Naive thymus-derived CD8-positive, alpha-beta T cell (primary cell): Measurements from ENCODE around the gene TRPM1. TPM values are rescaled to one million over a fixed set of nuclear protein-coding genes. Genes with fewer than 3 reads are reported as not detected.

ENCODE experiments used
- ATAC-seq, 2 donors: fragments of 150-1000 bp; cut with Tn5 transposase in 1 of 2; sonication (Bioruptor Pico), chemical (Tn5 transposase) in 1 of 2; 1 replicate in 1 of 2; 2 replicates in 1 of 2; pipeline ENCODE4 v1.10.0; 2021; ENCODE audit warnings: mild to moderate bottlenecking in 2 of 2, moderate library complexity in 2 of 2
- POLR2A ChIA-PET: fragments of 350-600 bp; sonication (Branson Sonifier 250); formaldehyde crosslinking; loops from one replicate; lab custom pipeline; 2021; ENCODE audit warnings: antibody characterized with exemption; lab: Charles Lee
- DNase-seq, 10 donors: peaks; one replicate each; pipeline versions ENCODE4 v3.0.0 to v3.0.0-alpha.2; 2020 to 2022
- H3K27ac Mint-ChIP-seq, 10 donors: one replicate each; pipeline ENCODE4 v1.8.0; 2020 to 2022; ENCODE audit warnings: mild to moderate bottlenecking in 10 of 10, mixed read lengths in 10 of 10, moderate library complexity in 4 of 10, inconsistent platforms in 1 of 10
- H3K27me3 Mint-ChIP-seq, 5 donors: one replicate each; pipeline ENCODE4 v1.8.0; 2021 to 2022; ENCODE audit warnings: mixed read lengths in 5 of 5
- H3K36me3 Mint-ChIP-seq, 3 donors: one replicate each; pipeline ENCODE4 v1.8.0; 2020 to 2022; ENCODE audit warnings: mixed read lengths in 3 of 3, mild to moderate bottlenecking in 2 of 3, inconsistent platforms in 1 of 3
- H3K4me1 Mint-ChIP-seq, 4 donors: one replicate each; pipeline ENCODE4 v1.8.0; 2021 to 2022; ENCODE audit warnings: mixed read lengths in 4 of 4
- H3K4me3 Mint-ChIP-seq, 10 donors: one replicate each; pipeline ENCODE4 v1.8.0; 2020 to 2022; ENCODE audit warnings: mild to moderate bottlenecking in 10 of 10, mixed read lengths in 10 of 10, moderate library complexity in 6 of 10, inconsistent platforms in 1 of 10
- H3K9me3 Mint-ChIP-seq, 9 donors: one replicate each; pipeline ENCODE4 v1.8.0; 2020 to 2022; ENCODE audit warnings: mixed read lengths in 9 of 9, mild to moderate bottlenecking in 3 of 9, inconsistent platforms in 1 of 9, moderate library complexity in 1 of 9
- polyA plus RNA-seq, 3 donors: library from polyadenylated mRNA; unstranded; fragments of 300-500 nt; fragmentation: Illumina TruSeq; gene quantifications; one replicate each; pipeline ENCODE4 v1.2.3, GENCODE V29; 2021
- total RNA-seq, 8 experiments: library from RNA in 2 of 8; stranded (reverse) in 2 of 8; gene quantifications; one replicate each; pipeline ENCODE4 v1.2.3 and lab custom pipeline; 2021 to 2026

Gene TRPM1
- total and polyA plus RNA-seq, 5 experiments from 2014 or later = not detected

- H3K27ac Mint-ChIP-seq = peak overlapping the region in 1 of 10 donors; percentile 14
- peaks cover 0 to 6% (median 0%) of the 10 kb centered on the region in 5 donors for H3K27me3 Mint-ChIP-seq
- POLR2A ChIA-PET = interaction anchor here (0.7 kb wide), 1 partner anchor 61 kb away, joined by 3 read pairs; the partner anchor contains the start of gene MTMR10
- no peak for DNase-seq
- peaks cover 6 to 37% (median 8%) of the 10 kb centered on the region in 4 donors for H3K4me1 Mint-ChIP-seq
- no peaks in the 10 kb centered on the region for H3K36me3 Mint-ChIP-seq
- H3K4me3 Mint-ChIP-seq = peak overlapping the region in 1 of 10 donors; percentile 4
- no peak for ATAC-seq
- peaks cover 0 to 2% (median 0%) of the 10 kb centered on the region in 9 donors for H3K9me3 Mint-ChIP-seq
These were observed 49.9 kb downstream of the TRPM1 start for GRCh38 chr15:31051496-31052080.

DNA sequence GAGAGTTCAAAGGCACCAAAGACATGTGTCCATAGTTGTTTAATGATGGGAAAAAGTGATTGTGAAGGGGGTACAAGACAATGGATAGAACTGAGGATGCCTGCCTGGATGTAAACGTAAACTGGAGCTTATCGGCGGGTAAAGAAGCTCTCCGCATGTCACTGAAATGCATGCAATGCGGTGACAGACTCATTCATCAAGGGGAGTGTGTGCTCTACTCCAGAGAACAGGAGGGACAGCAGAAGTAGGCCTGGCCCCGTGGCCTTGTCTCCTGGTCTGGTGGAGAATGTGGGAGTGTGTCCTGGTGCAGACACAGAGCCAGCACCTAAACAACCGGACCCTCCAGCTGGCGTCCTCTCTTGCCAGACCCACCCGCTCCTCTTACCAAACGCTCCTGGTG is 50.6 kb downstream of the TRPM1 start:
- Mint-ChIP-seq H3K4me1 (peaks cover 6 to 39% (median 8%) of the 10 kb centered on the region in 4 donors), H3K27ac (no peak overlapping the region), H3K9me3 (no peaks in the 10 kb centered on the region), H3K27me3 (peaks cover 0 to 10% (median 0%) of the 10 kb centered on the region in 5 donors), H3K36me3 (no peaks in the 10 kb centered on the region), H3K4me3 (no peak overlapping the region)
- DNase-seq = no peak
- no peak for ATAC-seq
- POLR2A ChIA-PET = interaction anchor here (0.7 kb wide), 1 partner anchor 60 kb away, joined by 3 read pairs; the partner anchor contains the start of gene MTMR10

DNA sequence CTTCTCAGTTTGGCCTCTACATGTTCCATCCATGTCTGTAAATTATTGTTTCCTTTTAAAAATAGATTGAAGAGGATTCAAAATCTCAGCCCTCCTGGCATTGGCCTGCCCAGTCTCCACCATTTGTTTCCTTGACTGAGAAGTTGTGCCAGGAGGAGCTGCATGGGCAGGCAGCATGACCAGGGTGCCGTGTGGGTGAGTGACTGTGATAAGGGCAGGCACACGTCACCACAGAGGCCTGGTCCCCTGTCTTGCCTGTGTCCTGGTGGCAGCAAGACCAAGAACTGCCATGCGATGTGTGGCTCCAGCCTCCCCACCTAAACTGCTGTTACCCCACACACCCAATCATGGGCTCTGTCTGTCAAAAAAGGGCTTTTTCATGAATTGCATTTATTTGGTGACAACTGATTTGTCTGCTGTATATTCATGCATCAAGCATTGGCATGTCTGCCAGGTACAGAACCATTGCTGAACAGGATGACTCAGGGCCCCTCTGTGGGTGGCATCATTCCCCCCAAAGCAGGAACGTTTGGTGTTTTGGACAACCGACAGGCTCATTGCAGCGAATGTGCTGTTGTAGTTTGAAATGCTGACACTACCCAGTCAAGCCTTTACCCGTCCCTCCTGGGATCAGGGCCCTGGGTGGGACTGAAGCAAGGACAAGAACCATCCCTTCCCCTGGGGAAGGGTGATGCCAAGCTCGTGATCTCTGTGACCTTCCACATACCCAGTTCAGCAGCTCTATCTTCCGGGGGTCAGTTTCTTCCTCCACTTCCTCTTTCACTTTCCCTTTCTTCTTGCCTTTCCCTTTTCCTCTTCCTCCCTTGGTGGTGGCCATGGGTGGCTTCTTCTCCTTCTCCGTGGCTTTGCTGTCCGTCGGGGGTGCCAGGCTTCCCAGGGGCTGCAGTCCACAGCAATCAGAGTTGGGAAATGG is 51.6 kb downstream of the TRPM1 start:
- H3K36me3 Mint-ChIP-seq = no peaks in the 10 kb centered on the region
- ATAC-seq (no peak), DNase-seq (no peak)
- peak overlapping the region in 2 of 10 donors; percentile 37 to 68 for H3K27ac Mint-ChIP-seq
- H3K9me3 Mint-ChIP-seq = no peaks in the 10 kb centered on the region
- peaks cover 6 to 39% (median 8%) of the 10 kb centered on the region in 4 donors for H3K4me1 Mint-ChIP-seq
- peak overlapping the region in 3 of 10 donors; percentile 17 to 57 (median 57) for H3K4me3 Mint-ChIP-seq
- POLR2A ChIA-PET = no interaction called here
- peaks cover 0 to 10% (median 0%) of the 10 kb centered on the region in 5 donors for H3K27me3 Mint-ChIP-seq

DNA sequence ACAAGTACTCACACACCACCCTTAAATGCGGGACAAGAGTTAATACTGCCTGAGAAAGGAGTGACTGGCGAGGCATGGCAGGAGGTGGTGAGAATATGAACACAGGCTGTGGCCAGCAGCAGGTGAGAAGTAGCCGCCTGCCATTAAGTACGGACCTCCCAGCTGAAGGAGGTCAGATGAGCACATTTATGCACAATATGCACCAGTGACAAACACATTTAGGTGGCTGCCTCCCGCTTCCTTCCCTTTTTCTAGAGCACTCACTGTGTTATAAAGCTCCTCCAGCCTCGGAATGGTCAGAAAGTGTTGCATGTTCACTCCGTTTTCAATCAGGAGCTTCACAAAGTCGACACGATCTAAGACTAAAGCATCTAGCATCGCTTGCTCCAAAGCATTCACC is 52.4 kb downstream of the TRPM1 start:
- H3K27ac Mint-ChIP-seq = peak overlapping the region in 3 of 10 donors; percentile 53 to 68 (median 59)
- H3K9me3 Mint-ChIP-seq = no peaks in the 10 kb centered on the region
- H3K27me3 Mint-ChIP-seq = peaks cover 0 to 10% (median 0%) of the 10 kb centered on the region in 5 donors
- peaks cover 6 to 39% (median 8%) of the 10 kb centered on the region in 4 donors for H3K4me1 Mint-ChIP-seq
- peak overlapping the region in 1 of 10 donors; percentile 57 for H3K4me3 Mint-ChIP-seq
- H3K36me3 Mint-ChIP-seq = no peaks in the 10 kb centered on the region
- POLR2A ChIA-PET = no interaction called here
- ATAC-seq (no peak), DNase-seq (no peak)

GRCh38 chr15:31047437-31047836 is 54.1 kb downstream of the TRPM1 start:
- H3K4me1 Mint-ChIP-seq = peaks cover 6 to 39% (median 8%) of the 10 kb centered on the region in 4 donors
- ATAC-seq = no peak
- POLR2A ChIA-PET = no interaction called here
- peaks cover 0 to 10% (median 0%) of the 10 kb centered on the region in 5 donors for H3K27me3 Mint-ChIP-seq
- H3K9me3 Mint-ChIP-seq = no peaks in the 10 kb centered on the region
- no peak overlapping the region for H3K4me3 Mint-ChIP-seq
- H3K27ac Mint-ChIP-seq = no peak overlapping the region
- DNase-seq = no peak
- no peaks in the 10 kb centered on the region for H3K36me3 Mint-ChIP-seq

- peak overlapping the region in 1 of 10 donors; percentile 69 for H3K27ac Mint-ChIP-seq
- POLR2A ChIA-PET = no interaction called here
- no peak for DNase-seq
- no peak for ATAC-seq
- H3K4me3 Mint-ChIP-seq = no peak overlapping the region
- H3K9me3 Mint-ChIP-seq = no peaks in the 10 kb centered on the region
- H3K36me3 Mint-ChIP-seq = no peaks in the 10 kb centered on the region
- H3K4me1 Mint-ChIP-seq = peaks cover 6 to 38% (median 8%) of the 10 kb centered on the region in 4 donors
- peaks cover 0 to 10% (median 2%) of the 10 kb centered on the region in 5 donors for H3K27me3 Mint-ChIP-seq
These were observed 54.7 kb downstream of the TRPM1 start for GRCh38 chr15:31046759-31047359.

GRCh38 chr15:31045606-31046005 is 55.9 kb downstream of the TRPM1 start:
- H3K4me3 Mint-ChIP-seq = no peak overlapping the region
- ATAC-seq (no peak), DNase-seq (no peak)
- peaks cover 3 to 28% (median 6%) of the 10 kb centered on the region in 4 donors for H3K4me1 Mint-ChIP-seq
- H3K27ac Mint-ChIP-seq = no peak overlapping the region
- no peaks in the 10 kb centered on the region for H3K36me3 Mint-ChIP-seq
- H3K9me3 Mint-ChIP-seq = no peaks in the 10 kb centered on the region
- POLR2A ChIA-PET = no interaction called here
- peaks cover 0 to 5% (median 3%) of the 10 kb centered on the region in 5 donors for H3K27me3 Mint-ChIP-seq

DNA sequence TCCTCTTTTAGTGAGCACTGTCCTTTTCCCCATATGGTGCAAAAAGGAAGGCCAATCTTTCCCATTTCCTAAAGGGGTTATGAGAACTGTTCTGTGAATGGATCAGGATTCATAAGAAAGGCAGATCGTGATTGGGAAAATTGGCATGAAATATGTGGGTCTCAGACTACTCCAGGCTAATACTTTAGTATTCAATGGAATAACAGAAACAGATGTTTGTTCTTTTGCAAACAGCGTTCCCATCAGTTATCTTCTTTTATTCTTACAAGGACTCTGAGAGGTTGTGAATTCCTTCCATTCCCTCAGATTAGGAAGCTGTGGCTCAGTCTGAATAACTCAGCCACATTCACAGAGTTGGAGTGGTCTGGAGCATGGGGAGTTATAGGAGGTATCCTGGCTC is 58.8 kb downstream of the TRPM1 start:
- ATAC-seq (no peak), DNase-seq (no peak)
- H3K36me3 Mint-ChIP-seq = no peaks in the 10 kb centered on the region
- H3K4me1 Mint-ChIP-seq = peaks cover 0 to 5% (median 0%) of the 10 kb centered on the region in 4 donors
- H3K27ac Mint-ChIP-seq = no peak overlapping the region
- H3K9me3 Mint-ChIP-seq = no peaks in the 10 kb centered on the region
- POLR2A ChIA-PET = no interaction called here
- H3K27me3 Mint-ChIP-seq = peaks cover 0 to 10% (median 4%) of the 10 kb centered on the region in 5 donors
- peak overlapping the region in 1 of 10 donors; percentile 2 for H3K4me3 Mint-ChIP-seq

- H3K4me1 Mint-ChIP-seq = peaks cover 0 to 1% (median 0%) of the 10 kb centered on the region in 4 donors
- H3K4me3 Mint-ChIP-seq = no peak overlapping the region
- DNase-seq (no peak), ATAC-seq (no peak)
- peaks cover 0 to 12% (median 4%) of the 10 kb centered on the region in 5 donors for H3K27me3 Mint-ChIP-seq
- H3K27ac Mint-ChIP-seq = no peak overlapping the region
- no peaks in the 10 kb centered on the region for H3K9me3 Mint-ChIP-seq
- POLR2A ChIA-PET = no interaction called here
- H3K36me3 Mint-ChIP-seq = no peaks in the 10 kb centered on the region
These were observed 59.9 kb downstream of the TRPM1 start for GRCh38 chr15:31041610-31042009.

DNA sequence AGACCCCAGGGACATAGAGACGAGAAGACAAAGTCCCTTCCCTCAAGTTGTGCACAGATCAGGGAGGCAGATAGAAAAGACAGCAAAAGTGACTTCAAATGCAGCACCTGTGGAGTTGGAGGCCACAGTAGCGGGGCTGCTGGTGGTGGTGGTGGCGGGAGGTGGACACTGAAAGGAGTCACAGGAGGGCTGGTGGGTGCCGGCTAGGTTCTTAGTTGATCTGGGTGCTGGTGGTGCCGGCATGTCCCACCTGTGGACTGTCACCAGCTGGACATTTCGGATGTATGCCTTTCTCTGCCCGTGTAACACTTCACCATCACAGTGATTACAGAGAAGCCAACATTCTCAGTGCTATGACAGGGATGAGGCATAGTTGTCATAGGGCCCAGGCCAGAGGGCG is 60.9 kb downstream of the TRPM1 start:
- ATAC-seq = no peak
- Mint-ChIP-seq H3K27ac (peak overlapping the region in 1 of 10 donors; percentile 31), H3K36me3 (no peaks in the 10 kb centered on the region), H3K4me3 (no peak overlapping the region), H3K27me3 (peaks cover 0 to 8% (median 4%) of the 10 kb centered on the region in 5 donors), H3K9me3 (no peaks in the 10 kb centered on the region), H3K4me1 (no peaks in the 10 kb centered on the region)
- no peak for DNase-seq
- POLR2A ChIA-PET = no interaction called here

DNA sequence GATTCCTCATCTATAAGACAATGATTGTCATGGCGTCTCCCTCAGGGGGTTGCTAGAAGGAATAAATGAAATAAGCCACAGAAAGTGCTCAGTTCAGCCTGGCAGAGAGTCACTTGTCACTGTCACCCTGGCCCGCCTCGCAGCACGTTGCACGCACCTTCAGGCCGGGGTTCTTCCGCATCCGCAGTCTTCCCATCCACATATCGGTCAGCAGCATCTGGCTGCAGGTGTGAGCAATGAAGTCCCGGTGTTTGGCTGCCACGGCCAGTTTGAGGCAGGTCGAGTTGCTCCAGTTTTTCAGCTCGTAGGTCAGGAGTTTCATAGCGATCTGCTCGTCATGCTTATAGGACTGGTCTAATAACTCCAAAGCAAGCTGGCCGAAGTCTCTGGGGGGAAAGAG is 61.6 kb downstream of the TRPM1 start:
- Mint-ChIP-seq H3K4me3 (no peak overlapping the region), H3K4me1 (no peaks in the 10 kb centered on the region), H3K27ac (no peak overlapping the region), H3K27me3 (peaks cover 0 to 8% (median 4%) of the 10 kb centered on the region in 5 donors), H3K9me3 (no peaks in the 10 kb centered on the region), H3K36me3 (no peaks in the 10 kb centered on the region)
- no peak for DNase-seq
- ATAC-seq = no peak
- POLR2A ChIA-PET = no interaction called here

- no peaks in the 10 kb centered on the region for H3K9me3 Mint-ChIP-seq
- peaks cover 0 to 7% (median 0%) of the 10 kb centered on the region in 4 donors for H3K4me1 Mint-ChIP-seq
- H3K36me3 Mint-ChIP-seq = no peaks in the 10 kb centered on the region
- H3K27me3 Mint-ChIP-seq = peaks cover 0 to 8% (median 4%) of the 10 kb centered on the region in 5 donors
- no peak overlapping the region for H3K27ac Mint-ChIP-seq
- ATAC-seq = no peak
- DNase-seq = no peak
- POLR2A ChIA-PET = no interaction called here
- no peak overlapping the region for H3K4me3 Mint-ChIP-seq
These were observed 63.6 kb downstream of the TRPM1 start for GRCh38 chr15:31037731-31038477.
